ENCODE measurements around the gene C4B.

GRCh38 chr6:31967926-31968320, 46.7 kb upstream of the C4B start:
- no peak for TF ChIP-seq CTCF (IDR thresholded peaks at IDR 0.05)
- no peak for TF ChIP-seq POLR2A (IDR thresholded peaks at IDR 0.05)

Measured in esophagus squamous epithelium (tissue), 4 donors.